ENCODE measurements around the gene FLNC. TPM values are rescaled to one million over a fixed set of nuclear protein-coding genes. Genes with fewer than 3 reads are reported as not detected.

FLNC gene
- total RNA-seq, 4 donors from 2014 or later: 21.3 to 234 (median 57.9) TPM

DNA sequence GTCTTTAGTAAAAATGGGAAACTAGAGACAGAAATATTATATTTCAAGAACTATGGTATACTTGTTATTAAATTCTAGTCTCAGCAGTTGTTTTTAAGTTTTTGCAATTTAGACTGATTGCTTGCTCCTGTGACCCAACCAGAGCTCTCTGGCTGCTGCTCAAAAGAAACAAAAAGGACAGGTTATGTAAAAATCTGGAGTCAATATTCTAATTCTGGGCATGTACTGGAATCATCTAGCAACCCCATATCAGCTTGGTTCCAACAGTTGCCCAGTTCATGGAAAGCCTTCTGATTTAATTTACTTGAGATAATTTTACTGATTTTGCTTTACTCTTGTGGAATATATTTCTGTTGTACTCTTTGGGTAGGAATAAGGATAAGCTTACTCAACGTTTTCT, 70.0 kb downstream of the FLNC start:
- intact Hi-C loops (cut with DNase I; ENCODE audit: low total_unique reads) (no loop called here), in situ Hi-C loops (cut with MboI; ENCODE audit: low pct_ligation_motif_present in 1 of 4, low pct_unique_long_range_greater_than_20kb in 1 of 4, low sequenced_read_pairs in 3 of 4) (loop anchor here in 3 of 4 donors (10.0 kb wide), 2 partner anchors 185 to 195 kb away; no protein-coding TSS in a partner anchor)
- WGBS, 2 donors (ENCODE audit: low coverage in 1 of 2): 59 to 60% methylated on average over 1 of the region's 1 CpG
- no peak overlapping the region for H3K4me3 ChIP-seq
- no peak overlapping the region for H3K27ac ChIP-seq
- no peak for DNase-seq
- H3K36me3 ChIP-seq: no peaks in the 10 kb centered on the region
- H3K9me3 ChIP-seq: peaks cover 0 to 3% of the 10 kb centered on the region in 2 donors
- H3K4me1 ChIP-seq: peaks cover 0 to 5% (median 0%) of the 10 kb centered on the region in 4 donors
- TF ChIP-seq POLR2A (IDR thresholded peaks at IDR 0.05) (no peak), EP300 (IDR thresholded peaks at IDR 0.05; ENCODE audit: low read depth) (no peak), POLR2AphosphoS5 (IDR thresholded peaks at IDR 0.05) (no peak)
- no peaks in the 10 kb centered on the region for H3K27me3 ChIP-seq

DNA sequence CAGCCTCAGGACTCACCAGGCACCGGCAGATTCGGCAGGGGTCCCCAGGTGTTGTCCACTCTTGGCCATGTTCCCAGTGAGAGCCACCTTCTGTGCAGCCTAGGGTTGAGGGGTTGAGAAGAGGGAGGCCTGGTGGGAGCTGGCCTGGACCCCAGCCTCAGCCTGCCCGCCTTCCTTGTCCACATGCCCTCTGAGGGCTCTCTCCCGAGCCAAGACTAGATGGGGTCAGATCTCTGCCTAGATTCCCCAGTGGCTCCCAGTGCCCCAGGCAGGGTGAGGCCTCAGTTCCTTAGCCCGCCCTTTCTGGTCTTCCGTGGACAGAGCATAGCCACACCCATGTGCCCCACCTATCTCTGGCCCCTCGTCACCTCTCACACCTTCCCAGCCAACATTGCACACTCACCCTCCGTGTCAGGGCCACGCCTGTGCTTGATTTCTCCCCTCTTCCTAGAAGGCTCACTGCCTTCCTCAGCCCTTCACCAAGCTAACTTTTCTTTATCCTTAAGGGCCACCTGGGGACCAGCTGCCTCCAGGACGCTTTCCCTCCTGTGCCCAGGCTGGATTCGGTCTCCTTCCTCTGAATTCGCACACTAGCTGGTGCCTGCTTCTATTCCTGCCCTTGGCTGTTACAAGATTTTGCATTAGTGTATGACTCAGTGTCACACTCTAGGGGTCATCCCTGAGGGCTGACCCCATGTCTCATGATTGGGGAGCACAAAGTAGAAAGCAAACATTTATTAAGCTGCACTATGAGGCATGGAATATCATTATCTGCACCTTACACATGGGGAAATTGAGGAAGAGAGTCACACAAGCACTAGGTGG, 72.8 kb downstream of the FLNC start:
- intact Hi-C loops (cut with DNase I; ENCODE audit: low total_unique reads): no loop called here

GRCh38 chr7:128903621-128904361, 73.6 kb downstream of the FLNC start:
- Histone ChIP-seq H3K4me1 (peaks cover 0 to 5% (median 0%) of the 10 kb centered on the region in 4 donors), H3K36me3 (no peaks in the 10 kb centered on the region), H3K27me3 (peaks cover 11% of the 10 kb centered on the region), H3K9me3 (peaks cover 0 to 3% of the 10 kb centered on the region in 2 donors), H3K4me3 (no peak overlapping the region), H3K27ac (no peak overlapping the region)
- intact Hi-C loops (cut with DNase I; ENCODE audit: low total_unique reads) (no loop called here), in situ Hi-C loops (cut with MboI; ENCODE audit: low pct_ligation_motif_present in 1 of 4, low pct_unique_long_range_greater_than_20kb in 1 of 4, low sequenced_read_pairs in 3 of 4) (loop anchor here in 3 of 4 donors (10.0 kb wide), 2 partner anchors 181 to 191 kb away; no protein-coding TSS in a partner anchor)
- WGBS, 2 donors (ENCODE audit: low coverage in 1 of 2): 85% methylated on average over 14 of the region's 14 CpGs; no CpG with 5 or more reads in 1 of the 2 donors
- TF ChIP-seq, protein P1, sequence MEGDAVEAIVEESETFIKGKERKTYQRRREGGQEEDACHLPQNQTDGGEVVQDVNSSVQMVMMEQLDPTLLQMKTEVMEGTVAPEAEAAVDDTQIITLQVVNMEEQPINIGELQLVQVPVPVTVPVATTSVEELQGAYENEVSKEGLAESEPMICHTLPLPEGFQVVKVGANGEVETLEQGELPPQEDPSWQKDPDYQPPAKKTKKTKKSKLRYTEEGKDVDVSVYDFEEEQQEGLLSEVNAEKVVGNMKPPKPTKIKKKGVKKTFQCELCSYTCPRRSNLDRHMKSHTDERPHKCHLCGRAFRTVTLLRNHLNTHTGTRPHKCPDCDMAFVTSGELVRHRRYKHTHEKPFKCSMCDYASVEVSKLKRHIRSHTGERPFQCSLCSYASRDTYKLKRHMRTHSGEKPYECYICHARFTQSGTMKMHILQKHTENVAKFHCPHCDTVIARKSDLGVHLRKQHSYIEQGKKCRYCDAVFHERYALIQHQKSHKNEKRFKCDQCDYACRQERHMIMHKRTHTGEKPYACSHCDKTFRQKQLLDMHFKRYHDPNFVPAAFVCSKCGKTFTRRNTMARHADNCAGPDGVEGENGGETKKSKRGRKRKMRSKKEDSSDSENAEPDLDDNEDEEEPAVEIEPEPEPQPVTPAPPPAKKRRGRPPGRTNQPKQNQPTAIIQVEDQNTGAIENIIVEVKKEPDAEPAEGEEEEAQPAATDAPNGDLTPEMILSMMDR (IDR thresholded peaks at IDR 0.05): no peak
- no peak for TF ChIP-seq POLR2A (IDR thresholded peaks at IDR 0.05)
- no peak for TF ChIP-seq POLR2AphosphoS5 (IDR thresholded peaks at IDR 0.05)
- TF ChIP-seq EP300 (IDR thresholded peaks at IDR 0.05; ENCODE audit: low read depth): no peak
- peak; percentile 8 for DNase-seq

More for the DNA sequence above, 72.8 kb downstream of the FLNC start:
- no peak overlapping the region for H3K4me3 ChIP-seq
- H3K9me3 ChIP-seq: peaks cover 0 to 3% of the 10 kb centered on the region in 2 donors
- in situ Hi-C loops (cut with MboI; ENCODE audit: low pct_ligation_motif_present in 1 of 4, low pct_unique_long_range_greater_than_20kb in 1 of 4, low sequenced_read_pairs in 3 of 4): loop anchor here in 3 of 4 donors (10.0 kb wide), 2 partner anchors 182 to 192 kb away; no protein-coding TSS in a partner anchor
- 66 to 100% methylated on average over 1 to 12 of the region's 12 CpGs for WGBS, 2 donors (ENCODE audit: low coverage in 1 of 2)
- peaks cover 4% of the 10 kb centered on the region for H3K27me3 ChIP-seq
- peaks cover 0 to 5% (median 0%) of the 10 kb centered on the region in 4 donors for H3K4me1 ChIP-seq
- no peak for TF ChIP-seq POLR2AphosphoS5 (IDR thresholded peaks at IDR 0.05)
- TF ChIP-seq POLR2A (IDR thresholded peaks at IDR 0.05): no peak
- TF ChIP-seq, protein P1 (IDR thresholded peaks at IDR 0.05): no peak
- TF ChIP-seq EP300 (IDR thresholded peaks at IDR 0.05; ENCODE audit: low read depth): no peak
- peak; percentile 60 for DNase-seq
- no peak overlapping the region for H3K27ac ChIP-seq
- no peaks in the 10 kb centered on the region for H3K36me3 ChIP-seq

DNA sequence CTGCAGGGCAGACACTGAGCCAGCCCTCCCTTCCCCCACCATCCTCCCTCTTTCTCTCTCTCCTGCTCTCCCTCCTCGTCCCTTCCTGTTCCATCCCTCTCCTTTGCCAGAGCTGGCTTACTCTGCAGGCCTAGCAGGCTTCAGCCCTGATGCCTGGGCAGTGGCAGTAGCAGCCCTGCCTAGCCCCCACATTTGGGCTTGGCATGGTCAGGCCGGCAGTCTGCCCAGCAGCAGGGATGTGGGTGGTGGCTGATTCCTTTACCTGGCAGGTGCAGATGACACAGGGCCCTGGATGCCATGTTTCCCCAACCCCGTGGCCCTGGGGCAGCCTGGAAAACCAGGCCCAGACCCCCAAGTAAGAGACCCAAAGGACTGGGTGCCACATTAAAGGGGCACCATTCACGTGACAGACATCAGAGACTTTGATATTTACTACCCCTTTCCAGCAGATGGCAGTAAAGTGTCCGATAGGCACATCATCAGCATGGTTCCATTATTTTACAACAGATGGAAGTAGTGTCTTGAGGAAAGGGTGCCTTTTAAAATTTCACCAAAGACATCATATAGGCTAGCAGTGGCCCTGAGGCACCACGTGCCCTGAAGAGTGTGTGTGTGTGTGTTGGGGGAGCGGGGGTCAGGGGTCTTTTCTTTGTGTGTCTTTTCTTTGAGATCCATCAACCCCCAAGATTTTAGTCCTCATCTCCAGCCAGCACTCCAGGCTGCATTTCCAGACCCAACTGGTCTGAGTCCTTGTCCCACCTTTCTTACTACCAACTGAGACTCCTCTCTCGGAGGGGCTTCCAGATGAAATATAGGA, 74.4 kb downstream of the FLNC start:
- H3K27me3 ChIP-seq: peaks cover 19% of the 10 kb centered on the region
- 0 to 23% methylated on average over 1 to 8 of the region's 8 CpGs for WGBS, 2 donors (ENCODE audit: low coverage in 1 of 2)
- no peak overlapping the region for H3K27ac ChIP-seq
- no peaks in the 10 kb centered on the region for H3K9me3 ChIP-seq
- no peaks in the 10 kb centered on the region for H3K36me3 ChIP-seq
- intact Hi-C loops (cut with DNase I; ENCODE audit: low total_unique reads): loop anchor here (5.0 kb wide), 1 partner anchor 188 kb away; no protein-coding TSS in a partner anchor
- H3K4me1 ChIP-seq: peaks cover 0 to 8% (median under 1%) of the 10 kb centered on the region in 4 donors
- H3K4me3 ChIP-seq: no peak overlapping the region
- peak; percentile 9 for DNase-seq
- in situ Hi-C loops (cut with MboI; ENCODE audit: low pct_ligation_motif_present in 1 of 4, low pct_unique_long_range_greater_than_20kb in 1 of 4, low sequenced_read_pairs in 3 of 4): loop anchor here in 3 of 4 donors (10.0 kb wide), 2 partner anchors 180 to 190 kb away; no protein-coding TSS in a partner anchor
- no peak for TF ChIP-seq EP300 (IDR thresholded peaks at IDR 0.05; ENCODE audit: low read depth)
- TF ChIP-seq, protein P1 (IDR thresholded peaks at IDR 0.05): peak; percentile 51 to 62 (median 61)
